GM12873 (cell line): ENCODE measurements around the gene KLHDC8B.

Source experiments
- CTCF ChIP-seq: IDR thresholded peaks from 2 replicates; pipeline ENCODE4 v1.5.1; 2012; ENCODE audit warnings: low read depth, mild to moderate bottlenecking, moderate library complexity, low read length, control low read depth; ENCODE audit not compliant: insufficient read depth; ENCODE audit errors: missing control alignments

The KLHDC8B gene

GRCh38 chr3:49217688-49218470 lies 46.5 kb downstream of the KLHDC8B start:
- TF ChIP-seq CTCF: no peak

- TF ChIP-seq CTCF: no peak
These were observed 47.7 kb downstream of the KLHDC8B start for GRCh38 chr3:49219132-49219531.

GRCh38 chr3:49222002-49222401 lies 50.6 kb downstream of the KLHDC8B start:
- TF ChIP-seq CTCF: no peak
